ENCODE results near the gene USP47.

Gene USP47

DNA sequence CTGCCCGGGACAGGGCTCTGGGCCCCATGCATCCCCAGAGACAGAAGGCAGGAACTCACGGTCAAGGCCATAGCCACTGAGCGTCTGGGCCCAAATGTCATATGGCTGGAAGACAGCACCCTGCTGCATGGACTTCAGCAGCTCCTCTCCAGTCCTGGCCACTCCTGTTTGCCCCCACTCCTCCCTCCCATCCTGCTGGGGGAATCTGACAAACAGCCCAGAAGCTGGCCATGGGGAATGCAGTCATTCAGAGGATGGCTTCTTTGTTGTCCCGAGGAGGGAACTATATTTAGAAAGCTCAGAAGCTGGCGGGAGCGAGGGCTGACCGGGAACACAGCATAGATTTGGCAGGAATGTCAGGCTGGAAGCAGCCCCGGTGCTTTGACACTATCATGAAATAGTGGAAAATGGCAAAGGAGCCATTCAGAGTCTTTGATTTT is 131.6 kb downstream of the USP47 start:
- DNase-seq: no peak
- in situ Hi-C loops (cut with MboI; ENCODE audit: low pct_unique_long_range_greater_than_20kb, low sequenced_read_pairs): no loop called here

- in situ Hi-C loops (cut with MboI; ENCODE audit: low pct_unique_long_range_greater_than_20kb, low sequenced_read_pairs): no loop called here
- no peak for DNase-seq
Observed at GRCh38 chr11:11973866-11974265, 132.1 kb downstream of the USP47 start.

DNA sequence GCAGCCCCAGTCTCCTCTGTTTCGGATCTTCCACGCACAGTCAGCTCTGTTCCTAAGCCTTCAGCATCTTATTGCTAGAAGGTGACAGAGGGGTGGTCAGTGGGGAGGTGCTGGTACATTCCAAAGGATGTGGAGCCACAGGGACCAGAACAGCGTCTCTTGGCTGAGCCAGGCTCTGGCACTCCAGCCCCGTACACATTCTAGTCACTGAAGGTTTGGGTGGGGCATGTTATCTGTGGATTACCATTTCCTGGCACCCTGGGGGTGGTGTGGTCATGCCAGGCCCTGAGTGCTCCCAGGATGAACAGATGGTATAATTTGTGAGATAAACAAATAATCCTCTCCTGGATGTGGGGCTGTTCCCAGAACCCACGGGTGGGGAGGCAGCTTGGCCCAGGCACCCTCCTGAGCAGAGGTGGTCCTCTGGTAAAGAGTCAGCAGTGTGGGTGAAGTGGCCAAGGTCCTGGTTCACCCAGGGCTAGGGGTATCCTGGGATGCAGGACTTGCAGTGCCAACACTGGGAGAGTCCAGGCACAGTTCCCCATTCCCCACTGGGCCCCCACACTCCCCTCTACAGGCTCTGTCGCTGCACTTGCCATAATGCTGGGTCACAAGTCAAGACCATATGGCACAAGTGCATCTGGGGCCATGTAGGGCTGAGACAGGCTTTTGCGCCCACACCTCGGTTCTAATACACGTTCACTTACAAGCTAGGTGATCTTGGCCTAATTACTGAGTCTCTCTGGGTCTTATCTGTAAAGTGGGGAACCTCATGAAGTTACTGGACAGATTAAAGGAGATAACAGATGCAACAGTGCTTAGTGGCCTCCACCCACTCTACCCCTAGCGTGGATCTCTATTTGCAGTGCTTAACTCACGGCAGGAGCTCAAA is 133.7 kb downstream of the USP47 start:
- in situ Hi-C loops (cut with MboI; ENCODE audit: low pct_unique_long_range_greater_than_20kb, low sequenced_read_pairs): no loop called here
- DNase-seq: no peak

GRCh38 chr11:11976481-11977127 is 134.8 kb downstream of the USP47 start:
- in situ Hi-C loops (cut with MboI; ENCODE audit: low pct_unique_long_range_greater_than_20kb, low sequenced_read_pairs): no loop called here
- DNase-seq: no peak

- no peak for DNase-seq
- in situ Hi-C loops (cut with MboI; ENCODE audit: low pct_unique_long_range_greater_than_20kb, low sequenced_read_pairs): no loop called here
Observed at GRCh38 chr11:11977206-11977938, 135.6 kb downstream of the USP47 start.

- in situ Hi-C loops (cut with MboI; ENCODE audit: low pct_unique_long_range_greater_than_20kb, low sequenced_read_pairs): no loop called here
- no peak for DNase-seq
Observed at GRCh38 chr11:11978098-11978637, 136.4 kb downstream of the USP47 start.

- no peak for DNase-seq
- in situ Hi-C loops (cut with MboI; ENCODE audit: low pct_unique_long_range_greater_than_20kb, low sequenced_read_pairs): no loop called here
Observed at GRCh38 chr11:11978792-11979487, 137.2 kb downstream of the USP47 start.

DNA sequence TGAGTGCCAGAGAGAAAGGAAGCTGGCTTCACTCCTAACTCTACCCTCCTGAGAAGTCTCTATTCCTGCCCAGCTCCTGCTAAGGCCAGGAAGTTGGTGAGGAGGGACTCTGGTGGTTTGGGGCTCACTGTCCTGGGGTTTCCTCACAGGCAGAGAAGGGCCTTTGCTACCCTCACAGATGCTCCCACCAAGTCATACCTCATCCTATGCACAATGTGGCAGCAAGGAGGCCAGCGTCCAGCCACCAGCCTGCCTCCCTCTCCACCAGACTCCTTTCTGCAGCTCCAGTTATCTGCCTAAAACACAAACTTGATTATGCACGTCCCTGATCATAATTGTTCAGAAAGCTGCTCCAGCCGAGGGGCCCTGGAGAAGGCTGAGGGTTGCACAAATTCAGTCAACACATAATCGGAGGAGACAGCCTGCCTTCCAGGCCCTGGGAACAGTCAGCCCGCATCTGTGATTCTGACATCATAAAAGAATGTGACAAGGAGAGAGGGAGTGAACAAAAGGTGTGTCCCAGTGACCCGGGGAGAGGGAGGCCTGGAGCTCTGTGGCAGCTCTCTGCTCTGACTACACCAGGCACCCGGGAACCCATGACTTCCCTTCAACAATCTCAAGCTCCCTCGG is 137.8 kb downstream of the USP47 start:
- in situ Hi-C loops (cut with MboI; ENCODE audit: low pct_unique_long_range_greater_than_20kb, low sequenced_read_pairs): no loop called here

GRCh38 chr11:11980200-11980599 is 138.4 kb downstream of the USP47 start:
- in situ Hi-C loops (cut with MboI; ENCODE audit: low pct_unique_long_range_greater_than_20kb, low sequenced_read_pairs): no loop called here
- no peak for DNase-seq

More for the DNA sequence above, 137.8 kb downstream of the USP47 start:
- DNase-seq: no peak

DNA sequence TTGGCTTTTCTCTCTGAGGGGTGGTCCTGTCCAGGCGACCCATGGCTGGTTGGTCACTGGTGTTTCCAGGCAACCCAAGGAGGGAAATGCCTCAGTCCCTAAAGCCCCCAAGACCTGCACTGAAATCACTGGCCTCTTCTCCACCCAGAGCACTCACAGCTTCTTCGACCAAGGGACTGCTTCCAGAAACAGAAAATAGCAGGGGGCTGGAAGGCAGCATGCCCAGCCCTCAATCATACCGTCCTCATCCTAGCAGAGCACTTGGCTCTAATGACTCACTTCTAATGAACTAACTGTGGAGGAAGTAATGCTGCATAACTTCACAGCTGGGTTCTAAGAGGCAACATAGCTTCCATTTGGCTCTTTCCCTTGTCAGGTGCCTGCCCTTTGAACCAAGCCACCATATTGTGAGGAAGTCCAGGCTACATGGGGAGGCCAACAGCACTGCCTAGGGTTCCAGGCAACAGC is 139.1 kb downstream of the USP47 start:
- DNase-seq: no peak
- in situ Hi-C loops (cut with MboI; ENCODE audit: low pct_unique_long_range_greater_than_20kb, low sequenced_read_pairs): no loop called here

DNA sequence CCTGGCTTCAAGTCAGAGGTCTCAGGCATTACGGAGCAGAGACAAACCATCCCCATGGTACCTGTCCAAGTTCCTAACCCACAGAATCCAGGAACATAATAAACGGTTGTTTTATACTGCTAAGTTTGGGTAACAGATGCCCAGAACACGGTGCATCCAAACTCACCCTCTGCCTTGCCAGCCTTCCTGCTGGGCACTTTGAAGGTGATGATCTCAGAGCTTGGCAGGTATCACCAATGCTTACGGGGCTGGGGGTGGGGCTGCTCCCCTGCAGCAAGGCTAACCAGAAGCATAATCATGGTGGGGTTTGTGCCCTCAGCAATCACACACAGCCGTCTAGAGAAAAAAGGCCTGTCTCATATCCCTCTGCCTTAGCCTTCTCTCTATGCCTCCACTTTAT is 139.6 kb downstream of the USP47 start:
- in situ Hi-C loops (cut with MboI; ENCODE audit: low pct_unique_long_range_greater_than_20kb, low sequenced_read_pairs): no loop called here
- no peak for DNase-seq

DNA sequence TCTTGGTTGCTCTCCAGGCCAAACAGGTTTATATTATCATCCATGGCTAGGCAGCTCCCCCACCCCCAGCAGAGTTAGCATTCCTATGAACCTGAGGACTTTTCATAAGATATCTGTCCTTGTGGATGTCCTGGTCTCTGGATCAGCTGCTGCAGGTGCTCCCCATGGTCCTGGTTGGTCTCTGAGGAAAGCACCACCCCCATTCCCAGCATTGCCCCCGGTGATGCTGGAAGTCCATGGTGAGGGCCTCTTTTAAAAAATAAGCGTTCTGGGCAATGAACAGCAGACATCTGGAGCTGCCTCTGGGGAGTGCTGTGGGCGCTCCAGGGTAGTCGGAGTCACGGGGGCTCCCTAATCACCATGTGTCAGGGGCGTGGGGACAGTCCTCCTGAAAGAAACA is 140.1 kb downstream of the USP47 start:
- in situ Hi-C loops (cut with MboI; ENCODE audit: low pct_unique_long_range_greater_than_20kb, low sequenced_read_pairs): no loop called here
- DNase-seq: no peak

GRCh38 chr11:11982461-11982860 is 140.7 kb downstream of the USP47 start:
- no peak for DNase-seq
- in situ Hi-C loops (cut with MboI; ENCODE audit: low pct_unique_long_range_greater_than_20kb, low sequenced_read_pairs): no loop called here

DNA sequence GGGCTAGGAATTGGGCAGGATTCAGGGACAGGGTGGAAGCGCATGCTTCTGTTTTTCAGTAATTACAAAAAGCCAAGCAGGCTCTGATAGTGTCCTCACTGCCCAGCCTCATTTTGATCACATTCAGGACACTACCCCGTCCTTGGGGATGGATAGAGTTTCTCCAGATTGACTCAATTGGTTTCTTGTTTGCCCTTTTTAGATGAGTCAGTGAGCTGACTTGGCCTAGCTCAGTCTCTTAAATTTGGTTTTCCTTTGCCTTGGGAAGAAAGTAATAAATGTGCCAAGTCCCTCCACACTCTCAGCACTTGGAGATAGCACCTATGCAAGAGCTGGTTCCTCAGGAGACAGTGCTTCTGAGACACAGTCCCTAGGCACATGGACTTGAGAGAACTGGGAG is 141.2 kb downstream of the USP47 start:
- in situ Hi-C loops (cut with MboI; ENCODE audit: low pct_unique_long_range_greater_than_20kb, low sequenced_read_pairs): no loop called here
- no peak for DNase-seq

DNA sequence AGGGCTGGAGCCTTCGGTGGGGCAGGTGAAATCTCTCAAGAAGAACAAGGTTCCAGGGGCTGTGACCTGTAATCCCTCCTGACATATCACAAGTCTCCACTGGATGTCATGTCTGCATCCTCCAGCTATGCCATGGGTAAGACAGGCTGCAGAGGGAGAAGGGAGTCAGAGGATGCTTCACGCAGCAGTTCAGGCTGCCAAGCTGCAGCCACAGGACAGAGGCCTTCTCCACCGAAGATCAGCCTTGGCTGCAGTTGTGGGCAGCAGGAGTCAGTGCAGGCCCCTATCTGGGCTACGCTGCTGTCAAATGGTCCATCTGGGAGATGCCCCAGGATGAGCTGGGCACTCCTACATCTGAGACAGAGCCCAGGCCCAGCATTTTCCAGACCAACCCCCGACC is 141.7 kb downstream of the USP47 start:
- in situ Hi-C loops (cut with MboI; ENCODE audit: low pct_unique_long_range_greater_than_20kb, low sequenced_read_pairs): no loop called here
- DNase-seq: no peak

- no peak for DNase-seq
- in situ Hi-C loops (cut with MboI; ENCODE audit: low pct_unique_long_range_greater_than_20kb, low sequenced_read_pairs): no loop called here
Observed at GRCh38 chr11:11984563-11984962, 142.8 kb downstream of the USP47 start.

GRCh38 chr11:11985016-11985715 is 143.4 kb downstream of the USP47 start:
- in situ Hi-C loops (cut with MboI; ENCODE audit: low pct_unique_long_range_greater_than_20kb, low sequenced_read_pairs): no loop called here
- DNase-seq: no peak

Measured in KBM-7 (cell line).